NB4 (cell line): ENCODE results near the gene BRSK2.

Experiments used
- CTCF ChIP-seq: IDR thresholded peaks from one replicate; pipeline ENCODE4 v1.5.1; 2012; ENCODE audit warnings: low read depth, low read length
- POLR2A ChIP-seq: IDR thresholded peaks from 2 replicates; pipeline ENCODE4 v1.6.1; 2011; ENCODE audit warnings: mild to moderate bottlenecking; ENCODE audit not compliant: insufficient read length; ENCODE audit errors: extremely low read depth

GRCh38 chr11:1356007-1356435, 33.7 kb upstream of the BRSK2 start:
- no peak for TF ChIP-seq CTCF
- no peak for TF ChIP-seq POLR2A
